ENCODE data around the gene CTIF.
A peak's percentile ranks its signal among the peaks of the same experiment; 100 is the strongest.

CTIF gene

DNA sequence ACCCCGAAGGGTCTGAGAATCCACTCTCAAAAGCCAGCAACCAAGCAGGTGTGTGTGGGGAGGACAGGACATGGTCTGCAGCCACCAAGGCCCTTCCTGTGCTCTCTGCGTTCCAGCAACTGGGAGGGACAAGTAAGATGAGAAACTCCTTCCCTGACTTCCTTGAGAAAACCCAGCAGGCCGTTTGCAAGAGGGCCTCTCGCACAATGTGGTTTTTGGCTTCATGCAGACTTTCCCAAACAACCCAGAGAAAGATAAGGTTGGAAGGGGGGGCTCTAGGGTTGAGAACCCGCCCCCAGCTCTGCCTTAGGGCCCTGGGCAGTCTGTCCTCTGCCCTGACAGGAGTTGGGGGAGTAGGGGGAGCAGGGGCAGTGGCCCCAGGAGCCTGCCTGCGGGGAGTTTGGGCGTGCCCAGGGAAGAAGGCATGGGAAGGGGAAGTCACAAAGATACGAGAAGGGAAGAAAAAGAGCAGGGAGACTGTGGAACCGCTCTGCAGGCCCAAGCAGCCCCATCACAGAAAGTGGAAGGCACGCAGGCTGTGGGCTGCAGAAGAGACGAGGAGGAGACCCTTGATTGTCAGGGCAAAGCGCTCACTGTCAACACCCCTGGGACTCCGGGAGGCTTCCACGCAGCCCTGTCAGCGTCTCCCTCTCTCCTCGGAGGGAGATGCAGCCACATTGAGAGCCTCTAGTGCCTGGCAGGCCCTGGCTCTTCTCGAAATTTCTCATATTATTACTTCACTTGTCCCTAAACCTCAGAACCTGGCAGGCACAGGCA is 312.2 kb downstream of the CTIF start:
- no peak for DNase-seq (ENCODE audit: low read depth in 2 of 2)

DNA sequence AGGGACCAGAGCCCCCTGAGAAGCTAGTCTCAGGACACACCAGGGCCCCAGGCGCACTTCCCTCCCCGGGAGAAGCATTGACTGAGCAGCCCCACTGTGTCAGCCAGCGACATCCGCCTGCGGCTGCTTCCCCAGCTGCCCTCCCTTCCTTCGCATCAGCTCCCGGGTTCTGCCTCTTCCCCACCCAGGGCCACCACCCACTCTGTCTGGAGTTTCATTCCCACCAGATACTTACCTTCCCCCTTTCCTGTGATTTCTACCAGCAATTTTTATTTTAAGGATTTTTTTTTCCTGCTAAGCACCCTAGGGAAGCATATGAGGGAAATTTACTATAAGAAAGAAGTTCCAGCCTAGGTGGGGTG is 312.7 kb downstream of the CTIF start:
- no peak for DNase-seq (ENCODE audit: low read depth in 2 of 2)

DNA sequence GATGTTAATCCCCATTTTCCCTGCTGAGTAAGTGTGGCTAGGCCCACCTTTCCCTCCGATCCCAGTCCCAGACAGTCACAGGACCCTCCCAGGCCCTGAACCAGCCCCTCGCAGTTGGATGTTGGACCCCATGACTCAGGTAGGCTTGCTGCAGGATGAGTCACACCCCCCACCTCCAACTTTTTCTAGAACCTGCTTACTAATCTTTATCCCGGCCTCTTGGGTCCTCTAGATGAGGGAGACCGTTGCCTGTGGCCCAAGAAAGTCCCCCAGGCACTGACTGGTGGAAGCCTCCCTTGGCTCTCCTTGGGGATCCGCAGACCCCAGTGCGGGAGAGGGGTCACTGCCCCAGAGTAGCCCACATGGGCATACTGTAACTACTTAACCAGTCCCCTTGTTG is 313.5 kb downstream of the CTIF start:
- no peak for DNase-seq (ENCODE audit: low read depth in 2 of 2)

DNA sequence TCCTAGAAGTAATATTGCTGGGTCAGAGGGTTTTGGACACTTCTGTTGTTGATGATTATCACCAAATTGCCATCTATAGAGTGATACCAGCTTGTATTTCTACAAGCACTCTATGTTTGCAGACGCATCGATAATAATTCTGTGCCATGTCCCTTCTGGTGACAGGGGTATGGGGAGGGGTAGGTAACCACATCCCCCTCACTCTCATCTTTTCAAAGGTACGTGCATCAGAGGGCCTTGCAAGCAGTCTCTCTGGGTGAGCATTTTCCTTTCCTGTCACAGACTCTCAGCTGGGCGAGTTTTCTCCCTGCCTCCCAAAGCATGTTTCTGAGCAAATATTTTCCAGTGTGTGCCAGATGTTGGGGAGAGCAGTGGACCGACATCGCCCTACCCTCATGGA is 314.0 kb downstream of the CTIF start:
- no peak for DNase-seq (ENCODE audit: low read depth in 2 of 2)

DNA sequence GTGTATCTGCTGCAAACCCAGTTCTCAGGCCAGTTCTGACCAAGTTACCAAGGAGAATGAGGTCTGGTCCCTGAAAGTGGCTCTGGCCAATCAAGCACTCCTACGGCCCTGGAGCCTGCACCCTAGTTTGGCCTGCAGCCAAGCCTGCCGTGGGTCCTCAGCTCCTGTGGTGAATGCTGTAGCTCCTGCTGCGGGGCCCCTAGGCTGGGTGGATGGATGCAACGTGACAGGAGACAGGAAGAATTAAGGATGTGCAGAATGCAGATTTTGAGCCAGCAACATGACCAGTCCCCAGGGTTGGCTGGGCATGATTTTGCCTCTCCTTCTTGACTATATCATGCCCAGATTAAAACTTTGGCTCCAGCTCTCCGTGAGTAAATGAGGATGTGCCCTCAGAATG is 314.8 kb downstream of the CTIF start:
- no peak for DNase-seq (ENCODE audit: low read depth in 2 of 2)

DNA sequence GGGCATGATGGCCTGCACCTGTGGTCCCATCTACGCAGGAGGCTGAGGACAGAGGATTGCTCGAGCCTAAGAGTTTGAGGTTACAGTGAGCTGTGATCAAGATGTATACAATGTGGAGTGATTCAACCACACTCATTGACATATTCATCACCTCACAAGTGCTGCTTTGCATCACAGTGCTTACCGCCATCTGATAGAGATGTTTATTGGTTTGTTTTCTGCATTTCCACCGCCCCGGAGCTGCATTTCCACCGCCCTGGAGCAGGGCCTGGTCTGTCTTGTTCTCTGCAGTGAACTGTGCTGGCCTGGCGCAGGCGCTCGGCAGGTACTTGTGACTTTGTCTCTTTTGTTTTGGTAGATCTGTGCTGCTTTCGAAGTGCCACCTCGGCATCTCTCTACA is 315.9 kb downstream of the CTIF start:
- no peak for DNase-seq (ENCODE audit: low read depth in 2 of 2)

DNA sequence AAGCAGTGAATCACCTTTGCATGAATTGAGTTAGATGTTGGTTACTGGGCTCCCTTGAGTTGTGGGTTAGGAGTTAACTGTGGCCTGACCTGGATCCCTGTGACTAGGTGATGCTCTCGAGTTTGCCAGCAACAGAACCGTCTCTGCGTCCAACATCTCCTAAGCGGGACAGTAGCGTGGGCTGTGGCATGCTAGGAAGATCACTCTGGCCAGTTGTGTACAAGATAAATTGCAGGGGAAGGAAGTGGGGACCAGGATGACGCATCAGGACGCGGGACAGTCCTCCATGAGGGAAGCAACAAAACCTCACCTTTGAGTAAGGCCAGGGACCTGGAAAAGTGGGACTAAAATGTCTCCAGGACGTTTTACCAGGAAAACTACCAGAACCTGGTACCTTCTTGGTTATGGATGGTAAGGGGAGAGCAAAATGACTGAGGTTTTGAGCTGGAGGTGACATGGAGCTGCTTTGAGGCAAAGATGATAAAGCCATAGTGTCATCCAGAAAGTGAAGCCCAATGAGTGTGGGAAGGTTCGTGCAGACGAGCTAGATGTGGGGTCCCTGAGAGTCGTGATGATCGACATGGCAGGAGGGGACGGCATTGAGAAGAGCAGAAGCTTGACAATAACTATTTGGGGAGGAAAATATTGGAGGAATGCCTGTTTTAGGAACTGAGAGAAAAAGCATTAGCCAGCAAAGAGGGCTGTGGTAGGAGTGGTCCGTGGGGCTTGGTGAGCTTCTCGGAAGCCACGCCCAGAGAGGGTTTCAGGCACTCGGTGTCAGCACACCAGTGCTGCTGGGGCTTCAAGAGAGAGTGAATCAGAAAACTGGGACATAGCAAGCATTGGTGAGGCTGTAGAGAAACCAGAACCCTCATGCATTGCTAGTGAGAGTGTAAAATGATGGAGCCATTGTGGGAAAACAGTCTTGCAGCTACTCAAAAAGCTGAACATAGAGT is 316.9 kb downstream of the CTIF start:
- no peak for DNase-seq (ENCODE audit: low read depth in 2 of 2)

DNA sequence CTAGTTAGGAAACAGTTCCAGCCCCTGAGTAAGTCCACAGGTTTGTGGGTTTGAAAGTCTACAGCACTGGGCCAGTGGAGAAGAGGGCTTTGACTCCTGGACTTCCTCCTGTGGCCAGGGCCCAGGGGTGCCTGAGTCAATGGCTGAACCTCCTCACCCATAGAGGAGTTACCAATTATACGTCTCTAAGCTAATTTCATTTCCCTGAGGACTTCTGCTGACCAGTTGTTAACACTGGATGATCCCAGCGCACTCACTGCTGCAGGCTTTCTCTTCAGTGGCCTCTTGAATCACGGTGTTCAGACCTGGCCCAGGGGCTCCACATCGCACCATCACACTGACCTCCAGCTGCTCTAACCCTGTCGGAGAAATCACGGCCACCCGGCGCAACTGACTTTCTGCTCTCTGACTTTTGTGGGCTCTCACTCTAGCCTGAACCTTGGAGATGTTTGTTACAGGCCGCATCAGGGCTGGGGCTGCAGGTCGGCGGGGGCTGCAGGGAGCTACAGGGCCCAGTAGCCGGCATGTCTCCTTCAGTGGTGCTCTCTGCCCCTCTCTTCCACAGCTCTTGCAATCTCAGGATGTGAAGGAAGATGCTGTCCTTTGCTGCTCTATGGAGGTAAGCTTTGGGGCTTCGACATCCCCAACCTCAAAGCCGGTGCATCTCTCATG is 318.3 kb downstream of the CTIF start:
- no peak for DNase-seq (ENCODE audit: low read depth in 2 of 2)

DNA sequence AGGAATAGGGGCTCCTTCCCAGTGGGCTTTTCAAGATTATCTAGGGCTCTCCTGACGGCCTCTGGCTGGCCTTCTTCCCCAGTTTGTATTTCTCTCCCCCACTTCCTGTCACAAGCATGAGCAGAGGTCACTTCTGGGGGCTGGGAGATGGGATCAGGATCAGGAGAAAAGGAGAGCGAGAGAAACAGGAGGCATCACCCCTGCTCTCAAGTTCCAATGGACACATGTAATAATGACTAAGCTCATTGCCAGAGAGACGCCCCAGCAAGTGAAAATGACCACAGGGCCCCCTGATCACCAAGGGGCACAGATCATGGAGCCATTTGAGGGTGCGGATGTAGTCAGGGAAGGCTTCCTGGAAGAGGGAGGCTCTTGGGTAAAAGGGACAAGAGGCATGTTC is 319.8 kb downstream of the CTIF start:
- DNase-seq (ENCODE audit: low read depth in 2 of 2): no peak

DNA sequence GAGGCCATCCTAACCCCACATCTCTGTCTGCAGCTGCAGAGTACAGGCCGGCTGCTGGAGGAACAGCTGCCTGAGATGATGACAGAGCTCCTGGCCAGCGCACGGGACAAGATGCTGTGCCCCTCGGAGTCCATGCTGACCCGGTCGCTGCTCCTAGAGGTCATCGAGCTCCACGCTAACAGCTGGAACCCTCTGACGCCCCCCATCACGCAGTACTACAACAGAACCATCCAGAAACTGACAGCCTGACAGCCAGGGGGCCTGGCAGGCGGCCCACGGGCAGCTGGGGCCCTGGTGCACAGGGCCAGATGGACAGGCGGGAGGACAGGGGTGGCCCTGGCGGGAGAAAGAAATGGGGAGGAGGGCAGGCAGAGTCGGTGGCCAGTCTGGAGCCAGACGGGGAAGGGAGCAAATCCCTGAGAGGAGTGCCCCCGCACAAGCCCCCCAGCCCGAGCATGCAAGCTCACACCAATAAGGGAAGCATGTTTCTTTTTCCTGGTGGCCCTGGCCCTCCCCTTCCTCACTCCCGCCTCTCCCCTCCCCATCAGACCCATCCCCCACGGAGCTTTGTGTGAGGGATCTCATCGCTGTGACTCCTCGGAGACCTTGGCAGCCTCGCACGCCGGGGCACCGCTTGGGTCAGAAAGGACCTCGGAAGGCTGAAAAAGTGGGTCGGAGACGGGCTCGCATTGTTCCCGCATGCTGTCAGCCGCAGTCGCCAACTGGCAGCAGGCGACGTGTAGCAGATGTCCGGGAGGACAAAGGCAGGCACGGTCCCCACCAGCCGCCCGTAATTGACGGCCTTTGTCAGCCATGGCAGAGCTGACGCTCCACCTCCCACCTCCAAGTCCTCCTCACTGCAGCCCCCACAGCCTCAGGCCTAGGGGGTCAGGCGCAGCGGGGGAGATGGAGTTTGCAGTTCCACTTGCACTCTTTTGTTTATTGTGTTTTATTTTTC is 320.8 kb downstream of the CTIF start:
- DNase-seq (ENCODE audit: low read depth in 2 of 2): no peak

DNA sequence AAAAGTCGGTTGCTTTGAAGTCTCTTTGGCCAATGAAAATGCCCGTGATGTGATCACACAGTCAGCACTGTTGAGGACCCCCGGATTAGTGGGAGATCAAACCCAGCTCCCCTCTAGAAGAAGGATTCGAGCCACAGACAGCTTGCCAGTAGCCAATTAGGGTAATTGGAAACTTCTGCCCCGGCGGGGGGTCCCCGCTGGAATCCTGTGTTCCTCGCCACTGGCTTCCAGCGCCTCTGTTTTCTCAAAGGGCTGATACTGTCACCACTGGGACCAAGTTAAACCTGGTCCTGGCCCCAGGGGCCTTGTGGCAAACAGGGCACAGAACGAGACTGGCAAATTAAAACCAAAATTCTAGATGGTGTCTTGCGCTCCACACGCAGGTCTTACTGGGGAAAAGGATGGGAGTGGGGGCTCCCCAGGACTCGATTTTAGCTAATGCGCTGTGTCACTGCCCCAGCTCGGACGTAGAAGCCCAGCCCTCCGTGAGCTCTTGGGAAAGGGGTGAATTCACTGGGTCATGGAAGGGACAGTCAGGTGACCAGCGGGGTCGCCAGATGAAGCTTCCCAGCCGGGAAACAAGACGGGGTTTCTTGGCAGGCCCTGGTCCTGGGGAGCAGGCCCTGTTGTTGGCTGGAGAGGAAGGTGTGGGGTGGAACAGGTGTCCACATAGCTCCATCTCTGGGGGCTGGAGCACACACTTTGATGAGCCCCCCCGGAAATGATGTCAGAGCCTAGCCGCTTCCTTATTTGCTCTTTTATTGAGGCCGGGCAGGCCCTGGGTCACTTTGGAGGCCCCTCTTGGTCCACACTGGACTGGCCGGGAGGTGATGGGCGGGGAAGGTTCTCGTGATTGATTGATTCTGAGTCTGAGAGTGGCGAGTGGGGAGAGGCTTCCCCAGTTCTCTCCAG is 321.7 kb downstream of the CTIF start:
- DNase-seq (ENCODE audit: low read depth in 2 of 2): peak; percentile 39 to 40

DNA sequence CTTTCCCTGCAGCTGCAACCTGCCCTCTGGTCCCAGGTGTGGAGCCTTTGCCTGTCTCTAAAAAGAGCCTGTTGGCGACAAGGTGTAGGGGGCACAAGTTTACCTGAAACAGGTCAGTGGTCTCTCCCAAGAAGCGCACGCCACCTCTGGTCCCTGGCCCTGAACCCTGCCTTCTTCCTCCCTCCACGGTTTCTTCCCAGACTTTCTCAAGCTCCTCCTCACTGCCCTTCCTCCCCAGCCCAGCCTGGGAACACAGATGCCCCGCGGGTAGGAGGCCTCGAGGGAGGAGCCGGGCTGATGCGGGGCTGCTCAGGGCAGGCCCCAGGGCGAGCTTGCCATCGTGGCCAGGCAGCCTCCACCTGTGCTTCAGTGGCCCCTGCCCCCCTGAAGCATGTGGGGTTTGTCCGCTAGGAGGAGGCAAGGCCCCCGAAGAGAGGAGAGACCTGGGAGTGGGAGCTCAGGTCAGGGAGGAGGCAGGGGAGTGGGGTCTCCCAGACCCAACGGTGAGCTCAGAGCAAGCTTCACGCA is 322.4 kb downstream of the CTIF start:
- no peak for DNase-seq (ENCODE audit: low read depth in 2 of 2)

DNA sequence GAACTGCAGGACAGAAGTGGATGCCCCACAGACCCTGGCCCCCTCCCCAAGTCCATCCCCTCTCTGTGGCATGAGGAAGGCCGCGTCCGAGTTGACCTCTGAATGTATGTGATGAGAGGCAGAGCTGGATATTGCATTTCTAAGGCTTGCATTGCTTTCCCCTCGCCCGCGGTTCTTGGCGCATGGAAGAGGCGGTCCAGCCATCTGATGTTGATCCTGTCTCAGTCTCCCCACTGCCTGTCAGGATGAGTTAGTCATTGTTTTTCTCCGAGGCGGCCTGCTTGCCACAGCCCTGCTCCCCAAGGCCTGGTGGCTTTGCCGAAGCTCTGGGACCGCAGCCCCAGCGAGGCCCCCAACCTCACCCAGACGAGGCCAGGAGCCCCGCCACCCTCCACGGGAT is 323.3 kb downstream of the CTIF start:
- DNase-seq (ENCODE audit: low read depth in 2 of 2): no peak

DNA sequence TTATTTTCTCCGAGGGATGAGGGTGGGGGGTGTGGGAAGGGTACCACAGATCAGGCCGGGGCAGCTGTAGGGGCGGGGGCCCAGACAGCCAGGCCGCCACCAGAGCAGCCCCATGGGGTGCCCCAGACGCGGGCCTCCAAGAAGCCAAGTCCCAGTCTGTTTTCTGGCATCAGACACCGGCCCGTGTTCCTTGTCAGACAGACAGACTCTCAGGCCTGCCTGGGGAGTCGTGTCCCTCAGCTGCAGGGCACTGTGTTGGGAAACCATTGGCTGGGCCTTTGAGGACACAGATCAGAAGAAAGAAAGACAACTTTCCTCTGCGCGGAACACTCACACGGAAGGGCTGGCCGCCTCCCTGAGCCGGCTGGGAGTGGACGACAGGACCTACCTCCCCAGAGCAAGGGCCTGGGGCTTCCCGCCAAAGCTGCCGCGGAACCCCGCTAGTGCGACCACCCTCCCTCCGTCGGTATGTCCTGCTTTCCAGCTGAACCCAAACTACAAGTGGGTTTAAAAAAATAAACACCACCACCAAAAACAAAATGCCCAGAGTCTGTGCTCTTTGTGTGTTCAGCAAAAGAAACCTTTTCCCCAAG is 323.9 kb downstream of the CTIF start:
- DNase-seq (ENCODE audit: low read depth in 2 of 2): no peak

DNA sequence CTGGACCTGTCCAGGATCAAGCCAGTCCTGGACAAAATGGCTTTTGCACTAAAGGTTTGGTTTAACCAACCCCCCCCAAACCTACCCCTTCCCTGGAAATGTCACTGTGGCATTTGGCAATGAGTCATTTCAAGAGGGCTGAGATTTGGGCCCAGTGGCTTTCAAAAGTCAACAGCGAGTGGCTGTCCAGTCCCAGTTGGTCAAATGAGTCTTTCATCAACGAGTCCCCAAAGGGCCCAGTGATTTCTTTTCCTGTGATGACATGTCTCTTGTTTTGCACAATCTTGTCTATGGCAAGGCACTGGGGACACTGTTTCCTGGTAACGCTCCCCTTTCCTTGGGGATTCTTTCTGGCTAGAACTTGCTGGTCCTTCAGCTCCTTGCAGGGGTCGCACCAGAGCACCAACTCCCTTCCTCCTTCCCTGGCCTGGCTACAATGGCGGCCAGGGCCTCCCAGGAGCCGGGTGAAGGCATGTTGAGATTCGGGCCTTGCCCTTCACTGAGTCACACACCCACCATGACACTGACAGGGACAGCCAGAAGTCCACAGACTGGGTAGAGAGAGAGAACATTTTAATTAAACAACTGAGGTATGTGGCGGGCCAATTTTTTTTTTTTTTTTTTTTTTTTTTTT is 324.7 kb downstream of the CTIF start:
- no peak for DNase-seq (ENCODE audit: low read depth in 2 of 2)

DNA sequence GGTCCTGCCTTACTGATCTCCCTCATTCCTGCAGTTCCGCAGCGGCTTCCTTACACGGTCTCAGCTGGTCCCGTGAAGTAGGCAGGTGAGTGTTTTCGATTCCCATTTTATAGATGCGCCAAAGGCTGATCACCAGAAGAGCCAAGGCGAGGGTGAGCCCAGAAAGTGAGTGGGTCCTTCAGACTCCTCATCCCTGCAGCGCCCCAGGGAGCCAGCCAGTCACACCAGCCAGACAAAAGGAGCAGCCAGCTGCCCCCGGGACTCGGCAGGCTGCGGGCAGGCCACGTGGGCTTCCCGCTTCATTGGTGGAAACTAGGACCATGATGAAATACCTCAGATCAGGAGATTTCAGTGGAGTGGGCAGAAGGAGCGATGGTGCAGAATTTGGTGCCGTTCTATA is 326.0 kb downstream of the CTIF start:
- no peak for DNase-seq (ENCODE audit: low read depth in 2 of 2)

DNA sequence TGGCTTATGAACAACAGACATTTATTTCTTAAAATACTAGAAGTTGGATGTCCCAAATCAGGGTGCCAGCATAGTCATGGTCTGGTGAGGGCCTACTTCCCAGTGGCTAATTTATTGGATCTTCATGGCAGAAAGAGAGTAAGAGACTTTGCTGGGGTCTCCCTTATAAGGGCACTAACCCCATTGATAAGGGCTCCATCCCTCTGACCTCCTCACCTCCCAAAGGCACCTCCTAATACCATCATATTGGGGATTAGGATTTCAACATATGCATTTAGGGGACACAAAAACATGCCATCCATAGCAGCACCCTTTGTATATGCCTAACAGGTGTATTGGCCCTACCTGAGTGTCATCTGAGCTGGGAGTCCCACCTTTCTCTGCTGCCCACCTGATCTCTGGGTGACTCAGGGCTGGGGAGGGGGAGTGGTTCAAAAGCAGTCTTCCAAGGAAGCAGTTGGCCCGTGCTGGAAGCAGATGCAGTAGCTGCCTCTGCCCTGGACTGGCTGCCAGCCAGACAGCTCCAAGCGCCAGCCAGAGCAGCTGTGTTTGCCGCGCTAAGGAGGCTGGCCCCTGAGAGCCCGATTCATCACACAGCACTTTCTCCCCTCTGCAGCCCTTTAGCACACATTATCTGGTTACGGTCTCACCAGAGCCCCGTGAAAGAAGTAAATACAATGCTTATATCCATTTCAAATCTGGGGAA is 327.4 kb downstream of the CTIF start:
- DNase-seq (ENCODE audit: low read depth in 2 of 2): no peak

DNA sequence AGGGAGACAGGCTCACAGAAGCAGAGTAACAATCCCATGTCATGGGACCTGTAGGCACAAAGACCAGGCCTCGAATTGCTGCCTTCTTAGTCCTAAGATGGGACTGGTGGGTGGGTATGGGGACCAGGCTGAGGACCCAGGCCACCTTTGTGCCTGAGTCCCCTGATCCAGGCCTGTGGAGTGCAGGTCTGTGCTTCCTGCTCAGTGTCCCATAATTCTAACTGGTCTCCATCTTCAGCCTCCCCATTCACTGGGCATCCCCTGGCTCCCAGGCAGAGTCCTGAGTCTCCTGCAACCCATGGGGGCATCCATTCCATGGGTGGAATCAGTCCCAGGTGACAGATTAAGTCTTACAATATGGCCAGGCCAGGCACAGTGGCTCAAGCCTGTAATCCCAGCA is 328.0 kb downstream of the CTIF start:
- DNase-seq (ENCODE audit: low read depth in 2 of 2): no peak

DNA sequence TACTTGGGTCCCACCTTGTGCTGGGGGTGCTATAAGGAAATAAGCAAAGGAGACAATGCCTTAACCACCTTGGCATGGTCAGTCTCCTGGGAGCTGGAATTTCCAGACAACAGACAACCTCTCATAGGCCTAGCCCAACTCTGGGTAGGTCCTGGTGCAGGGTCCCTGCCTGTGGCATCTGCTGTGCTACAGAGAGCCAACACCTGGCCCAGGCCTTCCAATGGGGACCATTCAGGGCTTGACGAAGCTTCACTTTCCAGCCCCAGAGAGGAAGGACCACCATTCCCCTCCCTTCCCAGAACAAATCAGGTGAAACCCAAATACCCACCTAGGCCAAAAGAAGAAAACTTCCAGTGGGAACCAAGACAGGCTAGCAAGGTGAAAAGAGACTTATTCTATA is 329.1 kb downstream of the CTIF start:
- no peak for DNase-seq (ENCODE audit: low read depth in 2 of 2)
